Neural cell (in vitro differentiated cells): ENCODE results near the gene SCUBE1. TPM values are rescaled to one million over a fixed set of nuclear protein-coding genes. Genes with fewer than 3 reads are reported as not detected.

Source experiments
- H2AFZ ChIP-seq: fragments of 200-600, 300-800 bp; sonication (generic), shearing (Covaris generic); 2 replicates; pipeline ENCODE4 v1.6.0; 2014; ENCODE audit warnings: low read depth, mild to moderate bottlenecking, antibody characterized with exemption, low read length, moderate library complexity
- H3F3A ChIP-seq: fragments of 200-600 bp; shearing (Covaris generic); 2 replicates; pipeline ENCODE4 v1.6.1; 2016; ENCODE audit warnings: mild to moderate bottlenecking, moderate library complexity, mixed read lengths, antibody characterized with exemption, low read length; ENCODE audit not compliant: insufficient read depth, poor library complexity, severe bottlenecking
- H3K27ac ChIP-seq: fragments of 200-600, 300-800 bp; sonication (generic), shearing (Covaris generic); 2 replicates; pipeline ENCODE4 v1.5.1; 2014; ENCODE audit warnings: mild to moderate bottlenecking, low read length, moderate library complexity
- H3K27me3 ChIP-seq: fragments of 300-800, 200-600 bp; sonication (generic), shearing (Covaris generic); 2 replicates; pipeline ENCODE4 v1.6.0; 2014; ENCODE audit warnings: mild to moderate bottlenecking, low read depth, low read length, moderate library complexity; ENCODE audit not compliant: insufficient read depth
- H3K36me3 ChIP-seq: fragments of 300-800, 200-600 bp; sonication (generic), shearing (Covaris generic); 2 replicates; pipeline ENCODE4 v1.5.1; 2014; ENCODE audit warnings: mild to moderate bottlenecking, antibody characterized with exemption, low read length, moderate library complexity; ENCODE audit not compliant: insufficient read depth
- H3K4me2 ChIP-seq: fragments of 300-800, 200-600 bp; sonication (generic), shearing (Covaris generic); 2 replicates; pipeline ENCODE4 v1.6.0; 2014; ENCODE audit warnings: mild to moderate bottlenecking, low read length
- H3K4me3 ChIP-seq: fragments of 300-800, 200-600 bp; sonication (generic), shearing (Covaris generic); 2 replicates; pipeline ENCODE4 v1.5.1; 2014; ENCODE audit warnings: mild to moderate bottlenecking, low read length, moderate library complexity
- H3K79me2 ChIP-seq: fragments of 200-600 bp; shearing (Covaris generic); replicated peaks from 2 replicates; pipeline ENCODE4 v1.6.0; 2014; ENCODE audit warnings: mild to moderate bottlenecking, low read length, moderate library complexity; ENCODE audit not compliant: insufficient read depth
- H3K9ac ChIP-seq: fragments of 300-800, 200-600 bp; sonication (generic), shearing (Covaris generic); 2 replicates; pipeline ENCODE4 v1.6.1; 2016; ENCODE audit warnings: mild to moderate bottlenecking, low read length, mixed read lengths
- H3K9me2 ChIP-seq: fragments of 200-600 bp; shearing (Covaris generic); 2 replicates; pipeline ENCODE4 v1.6.1; 2016; ENCODE audit warnings: mild to moderate bottlenecking, low read length, mixed read lengths; ENCODE audit not compliant: insufficient read depth
- H3K9me3 ChIP-seq: fragments of 200-600, 300-800 bp; sonication (generic), shearing (Covaris generic); 2 replicates; pipeline ENCODE4 v1.6.1; 2016; ENCODE audit warnings: mild to moderate bottlenecking, mixed run types, low read length, moderate library complexity, mixed read lengths
- H4K20me1 ChIP-seq: fragments of 200-600 bp; shearing (Covaris generic); 2 replicates; pipeline ENCODE4 v1.6.1; 2016; ENCODE audit warnings: mild to moderate bottlenecking, mixed run types; ENCODE audit not compliant: insufficient read depth
- CTCF ChIP-seq: fragments of 450-650 bp; IDR thresholded peaks from 2 replicates; pipeline ENCODE4 v1.5.1; 2014; ENCODE audit warnings: antibody characterized with exemption, mild to moderate bottlenecking, moderate library complexity; ENCODE audit not compliant: poor library complexity, severe bottlenecking
- EP300 ChIP-seq: fragments of 450-650 bp; conservative IDR thresholded peaks from 2 replicates; pipeline ENCODE4 v1.6.1; 2014; ENCODE audit warnings: antibody characterized with exemption, mild to moderate bottlenecking, moderate library complexity; ENCODE audit not compliant: poor library complexity, severe bottlenecking
- EZH2 ChIP-seq: fragments of 200-600, 300-800 bp; shearing (Covaris generic), sonication (generic); IDR thresholded peaks from 2 replicates; pipeline ENCODE4 v1.6.1; 2014; ENCODE audit warnings: antibody characterized with exemption, low read length, borderline replicate concordance, mild to moderate bottlenecking; ENCODE audit not compliant: insufficient read depth, poor library complexity, severe bottlenecking
- MXI1 ChIP-seq: fragments of 450-650 bp; conservative IDR thresholded peaks from 2 replicates; pipeline ENCODE4 v1.6.1; 2014; ENCODE audit warnings: antibody characterized with exemption, mild to moderate bottlenecking; ENCODE audit not compliant: poor library complexity, severe bottlenecking
- POLR2AphosphoS5 ChIP-seq: IDR thresholded peaks from 2 replicates; pipeline ENCODE4 v1.6.1; 2012
- RAD21 ChIP-seq: fragments of 450-650 bp; conservative IDR thresholded peaks from 2 replicates; pipeline ENCODE4 v1.6.1; 2014; ENCODE audit warnings: antibody characterized with exemption, mild to moderate bottlenecking, moderate library complexity
- REST ChIP-seq: IDR thresholded peaks from 2 replicates; pipeline ENCODE4 v1.6.1; 2012; ENCODE audit warnings: borderline replicate concordance
- SMC3 ChIP-seq: fragments of 450-650 bp; conservative IDR thresholded peaks from 2 replicates; pipeline ENCODE4 v1.6.1; 2014; ENCODE audit warnings: antibody characterized with exemption, mild to moderate bottlenecking, moderate library complexity; ENCODE audit not compliant: poor library complexity
- TAF1 ChIP-seq: IDR thresholded peaks from 2 replicates; pipeline ENCODE4 v1.6.1; 2012; ENCODE audit warnings: low read depth
- polyA plus RNA-seq: library from polyadenylated mRNA; depleted of rRNA; stranded (reverse); fragments of >200 nt; gene quantifications from 2 replicates; pipeline ENCODE4 v1.2.3, GENCODE V29; 2014

Gene SCUBE1
- polyA plus RNA-seq, 1 donor from 2014 or later: 8.4 TPM

- no peaks in the 10 kb centered on the region for H3K79me2 ChIP-seq
- no peaks in the 10 kb centered on the region for H3K36me3 ChIP-seq
- no peaks in the 10 kb centered on the region for H4K20me1 ChIP-seq
- H3K4me2 ChIP-seq: no peak overlapping the region
- H3K27me3 ChIP-seq: no peaks in the 10 kb centered on the region
- TF ChIP-seq SMC3 (no peak), POLR2AphosphoS5 (no peak), REST (no peak), CTCF (no peak), RAD21 (no peak), MXI1 (no peak), EP300 (no peak), EZH2 (no peak)
- no peak overlapping the region for H2AFZ ChIP-seq
- H3K9ac ChIP-seq: no peak overlapping the region
- no peaks in the 10 kb centered on the region for H3K9me2 ChIP-seq
- H3F3A ChIP-seq: no peaks in the 10 kb centered on the region
- H3K4me3 ChIP-seq: no peak overlapping the region
- H3K9me3 ChIP-seq: no peaks in the 10 kb centered on the region
- no peak overlapping the region for H3K27ac ChIP-seq
Measured at GRCh38 chr22:43297270-43298061, 45.7 kb downstream of the SCUBE1 start.

GRCh38 chr22:43296276-43296902 lies 46.8 kb downstream of the SCUBE1 start:
- H3K79me2 ChIP-seq: no peaks in the 10 kb centered on the region
- no peaks in the 10 kb centered on the region for H3K36me3 ChIP-seq
- H4K20me1 ChIP-seq: no peaks in the 10 kb centered on the region
- no peak overlapping the region for H3K27ac ChIP-seq
- no peak overlapping the region for H2AFZ ChIP-seq
- no peaks in the 10 kb centered on the region for H3K27me3 ChIP-seq
- H3K9ac ChIP-seq: no peak overlapping the region
- no peaks in the 10 kb centered on the region for H3K9me3 ChIP-seq
- H3K4me3 ChIP-seq: no peak overlapping the region
- H3K9me2 ChIP-seq: no peaks in the 10 kb centered on the region
- H3F3A ChIP-seq: no peaks in the 10 kb centered on the region
- TF ChIP-seq TAF1 (no peak), CTCF (no peak), RAD21 (no peak), EZH2 (no peak), SMC3 (no peak), REST (no peak), MXI1 (no peak), POLR2AphosphoS5 (no peak), EP300 (no peak)
- no peak overlapping the region for H3K4me2 ChIP-seq
